GM18870 (cell line): ENCODE measurements around the gene SQOR.
"Not testable (repeated sequence)": the region's sequence is repeated elsewhere in the genome, so short reads cannot be mapped to it uniquely, and the experiment has no call there.

Source experiments
- ATAC-seq: cut with Tn5 transposase; IDR thresholded peaks from one replicate; pipeline ENCODE4 v1.9.1; 2021; ENCODE audit warnings: moderate library complexity; ENCODE audit not compliant: unreplicated experiment

SQOR gene

GRCh38 chr15:45630917-45631691 is 3.7 kb upstream of the SQOR start:
- ATAC-seq = no peak

DNA sequence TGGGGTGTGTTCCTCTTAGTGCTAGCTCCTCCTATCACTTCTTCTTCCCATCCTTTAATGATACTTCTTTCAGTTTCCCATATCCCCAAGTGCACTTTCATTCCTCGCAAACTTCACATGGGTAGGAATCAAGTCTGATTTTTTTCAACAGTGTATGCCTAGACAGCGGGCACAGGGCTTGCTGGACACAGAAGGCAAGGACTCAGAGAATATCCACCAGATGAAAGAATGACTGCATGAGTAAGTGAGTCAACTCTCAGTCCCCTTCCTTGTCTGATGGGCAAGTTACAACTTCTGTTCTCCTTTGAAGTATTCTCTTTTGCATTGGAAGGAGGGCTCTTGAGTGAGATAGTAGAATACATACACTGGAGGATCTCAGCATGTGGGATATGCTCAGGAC is 3.1 kb upstream of the SQOR start:
- no peak for ATAC-seq

DNA sequence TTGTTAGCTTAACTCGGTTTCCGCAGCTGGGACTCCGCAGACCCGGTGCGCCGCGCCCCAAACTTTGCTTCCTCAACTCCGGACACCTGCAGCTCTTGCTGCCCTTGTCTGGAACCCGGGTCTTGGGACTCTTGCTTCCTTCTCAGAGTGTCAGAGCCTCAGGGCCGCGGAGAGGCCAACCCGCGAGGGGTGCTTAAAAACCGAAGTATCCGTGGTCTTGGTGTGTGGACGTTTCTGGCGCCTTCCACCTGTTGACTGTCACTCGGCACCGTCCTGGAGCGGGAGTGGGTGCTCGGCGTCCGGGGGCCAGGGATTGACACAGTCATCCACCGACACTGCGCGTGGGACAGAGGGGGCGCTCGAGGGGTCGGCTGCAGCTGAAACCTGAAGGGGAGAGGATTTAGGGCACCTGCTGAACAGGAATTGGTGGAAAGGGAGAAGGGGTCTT is 386 bp downstream of the SQOR start:
- peak; percentile 35 for ATAC-seq

DNA sequence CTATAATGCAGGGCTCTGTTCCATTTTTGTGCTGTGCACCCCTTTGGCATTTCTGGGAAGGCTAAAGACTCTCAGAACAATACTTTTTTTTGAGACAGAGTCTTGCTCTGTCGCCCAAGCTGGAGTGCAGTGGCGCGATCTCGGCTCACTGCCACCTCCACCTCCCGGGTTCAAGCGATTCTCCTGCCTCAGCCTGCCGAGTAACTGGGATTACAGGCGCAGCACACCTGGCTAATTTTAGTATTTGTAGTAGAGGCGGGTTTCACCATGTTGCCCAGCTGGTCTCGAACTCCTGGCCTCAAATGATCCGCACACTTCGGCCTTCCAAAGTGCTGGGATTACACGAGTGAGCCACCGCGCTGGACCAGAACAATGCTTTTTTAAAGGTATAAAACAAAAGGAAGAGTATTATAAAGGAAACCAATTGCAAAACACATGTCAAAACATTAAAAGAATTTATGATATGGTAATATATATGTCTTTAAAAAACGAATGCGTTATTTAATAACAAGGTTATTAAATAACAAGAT is 999 bp downstream of the SQOR start:
- no peak for ATAC-seq

- ATAC-seq = no peak
Observed at GRCh38 chr15:45637141-45637540, 2.3 kb downstream of the SQOR start.

- peak; percentile 65 for ATAC-seq
Observed at GRCh38 chr15:45637552-45638033, 2.8 kb downstream of the SQOR start.

DNA sequence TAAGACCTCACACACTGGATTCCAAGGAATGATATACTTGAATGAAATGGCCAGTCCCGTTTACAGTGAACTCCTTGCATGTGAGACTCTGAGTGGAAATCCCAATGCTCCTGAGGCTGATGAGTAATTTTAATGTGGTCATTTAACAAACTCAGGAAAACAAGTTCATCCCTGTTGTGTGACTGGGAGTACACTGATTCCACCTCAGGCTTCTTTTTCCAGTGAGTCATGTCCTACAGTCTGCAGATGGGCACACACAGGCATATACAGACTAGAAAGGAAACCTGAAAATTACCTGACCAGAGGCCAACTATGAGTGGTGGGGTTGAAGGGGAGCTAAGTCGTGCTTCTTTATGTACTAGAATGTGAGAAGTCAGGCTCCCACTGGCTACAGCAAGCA is 5.8 kb downstream of the SQOR start:
- no peak for ATAC-seq

DNA sequence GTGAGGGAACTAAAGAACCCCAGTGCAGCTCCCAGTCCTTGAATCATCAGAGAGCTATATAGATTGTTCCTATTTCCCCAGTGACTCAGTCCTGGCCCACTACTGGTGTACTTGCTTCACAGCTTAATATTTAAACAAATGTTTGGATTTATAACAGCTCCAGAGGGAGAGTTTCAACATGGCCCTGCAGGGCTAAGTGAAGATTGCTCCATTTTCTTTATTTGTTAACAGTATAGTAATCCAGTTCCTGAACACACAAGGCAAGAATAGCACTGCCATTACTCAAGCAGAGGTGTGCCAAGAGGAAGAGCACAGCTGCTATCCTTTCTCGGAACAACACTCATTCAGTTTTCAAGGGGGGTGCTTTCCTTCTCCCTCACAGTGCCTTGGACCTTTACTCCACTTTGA is 6.5 kb downstream of the SQOR start:
- ATAC-seq = no peak

DNA sequence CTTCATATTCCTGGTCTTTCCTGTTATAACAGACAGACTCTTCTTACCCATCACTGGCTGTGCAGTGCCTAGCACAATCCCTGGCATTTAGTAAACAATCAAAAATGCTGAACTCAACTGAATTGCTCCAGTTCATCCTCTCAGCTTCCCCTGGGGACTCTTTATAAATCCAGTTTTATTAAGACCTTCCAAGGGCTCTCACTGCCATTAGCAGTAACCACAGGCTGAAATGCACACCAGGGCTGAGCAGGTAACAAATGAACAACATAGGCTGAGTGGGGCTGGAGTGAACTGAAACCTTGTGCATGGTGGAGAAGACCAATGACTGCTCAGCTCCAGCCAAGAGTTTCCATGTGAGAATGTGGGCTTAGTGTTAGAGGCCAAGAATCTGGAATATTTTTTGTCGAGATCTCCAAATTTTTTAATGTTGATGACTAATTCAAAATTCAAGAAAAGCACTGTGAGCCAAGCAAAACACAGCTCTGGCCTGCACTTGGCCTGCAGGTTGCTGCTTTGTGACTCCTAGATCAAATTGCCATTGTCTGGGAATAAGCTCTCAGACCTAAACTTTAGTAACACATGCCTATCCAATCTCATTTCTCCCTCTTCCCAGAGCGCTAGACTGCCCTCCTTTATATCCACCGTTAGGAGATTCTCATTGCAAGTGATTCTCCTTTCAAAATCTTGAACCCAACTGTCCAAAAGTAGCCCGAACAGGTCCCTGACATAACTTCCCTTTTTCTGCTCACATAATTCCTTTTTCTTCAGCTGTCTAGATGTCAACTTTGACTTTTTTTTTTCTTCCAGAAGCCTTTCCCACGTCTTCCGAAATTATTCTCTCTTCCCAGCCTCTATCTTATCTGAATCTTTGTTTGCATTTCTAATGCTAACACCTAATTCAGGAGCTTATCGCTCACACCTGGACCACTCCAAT is 7.4 kb downstream of the SQOR start:
- ATAC-seq = no peak

GRCh38 chr15:45644437-45644836 is 9.6 kb downstream of the SQOR start:
- no peak for ATAC-seq

- ATAC-seq = no peak
Observed at GRCh38 chr15:45645026-45645980, 10.5 kb downstream of the SQOR start.

DNA sequence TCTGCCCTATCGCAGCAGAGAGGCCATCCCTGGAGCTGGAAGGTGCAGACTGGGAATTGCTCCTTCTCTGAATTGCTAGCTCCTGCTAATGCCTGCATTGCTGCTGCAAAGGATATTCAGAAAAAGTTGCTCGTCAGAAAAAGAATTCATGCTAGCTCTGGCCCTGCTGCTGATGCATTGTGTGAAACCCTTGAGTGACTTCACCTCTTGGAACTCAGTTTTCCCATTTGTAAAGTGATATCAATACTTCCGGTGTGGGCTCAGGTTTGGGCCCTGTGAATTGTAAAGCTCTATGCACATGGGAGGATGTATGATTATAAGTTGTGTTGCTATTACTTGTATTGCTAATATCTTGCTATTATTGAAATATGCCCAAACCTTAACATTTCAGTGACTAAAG is 11.4 kb downstream of the SQOR start:
- no peak for ATAC-seq

GRCh38 chr15:45647828-45648227 is 13.0 kb downstream of the SQOR start:
- ATAC-seq = no peak

DNA sequence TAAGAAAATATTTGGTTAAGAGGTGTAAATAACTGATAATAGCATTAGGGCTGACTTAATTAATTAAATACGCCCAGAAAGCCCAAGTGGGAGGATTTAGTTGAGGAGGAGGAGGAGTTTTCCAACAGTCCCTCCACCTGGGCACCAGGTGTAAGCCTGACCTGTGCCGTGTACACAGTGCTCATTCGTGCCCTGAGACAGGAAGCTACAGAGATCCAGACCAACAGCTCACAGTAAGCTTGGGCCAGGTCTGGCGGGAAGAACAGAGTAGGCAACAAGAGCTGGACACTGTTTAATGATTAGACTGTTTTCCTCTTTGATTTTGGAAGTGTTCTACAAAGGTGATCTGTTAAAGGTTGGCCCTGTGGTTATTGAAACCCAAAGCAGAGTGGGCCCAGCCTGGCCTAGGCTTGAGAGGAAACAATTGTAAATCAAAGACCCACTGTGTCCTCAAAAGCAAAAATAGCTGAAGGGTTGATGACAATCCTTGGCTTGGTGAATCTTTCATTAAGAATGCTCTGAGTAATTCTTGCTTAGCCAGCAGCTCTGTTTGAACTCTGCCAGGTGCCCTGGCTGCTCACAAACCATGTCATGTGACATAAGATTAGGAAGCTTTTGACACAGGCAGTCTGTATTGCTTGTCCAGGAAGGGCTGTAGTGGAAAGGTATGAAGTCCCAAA is 13.8 kb downstream of the SQOR start:
- no peak for ATAC-seq

- ATAC-seq = not testable (repeated sequence)
Observed at GRCh38 chr15:45650007-45650406, 15.2 kb downstream of the SQOR start.

DNA sequence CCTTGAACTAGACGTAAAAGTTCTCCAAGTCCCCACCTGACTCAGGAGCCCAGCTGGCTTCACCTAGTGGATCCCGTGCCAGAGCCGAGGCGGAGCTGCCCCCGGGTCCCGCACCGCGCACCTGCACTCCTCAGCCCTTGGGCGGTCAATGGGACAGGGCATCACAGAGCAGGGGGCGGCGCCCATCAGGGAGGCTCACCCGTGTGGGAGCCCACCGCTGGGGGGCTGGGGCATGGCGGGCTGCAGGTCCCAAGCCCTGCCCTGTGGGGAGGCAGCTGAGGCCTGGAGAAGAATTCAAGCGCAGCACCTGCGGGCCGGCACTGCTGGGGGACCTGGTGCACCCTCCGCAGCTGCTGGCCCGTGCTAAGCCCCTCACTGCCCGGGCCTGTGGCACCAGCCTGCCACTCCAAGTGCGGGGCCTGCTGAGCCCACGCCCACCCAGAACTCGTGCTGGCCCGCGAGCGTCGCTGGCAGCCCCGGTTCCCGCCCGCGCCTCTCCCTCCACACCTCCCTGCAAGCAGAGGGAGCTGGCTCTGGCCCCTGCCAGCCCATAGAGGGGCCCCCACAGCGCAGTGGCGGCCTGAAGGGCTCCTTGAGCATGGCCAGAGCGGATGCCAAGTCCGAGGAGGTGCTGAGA is 16.2 kb downstream of the SQOR start:
- ATAC-seq = no peak

- no peak for ATAC-seq
Observed at GRCh38 chr15:45653702-45654424, 19.0 kb downstream of the SQOR start.

DNA sequence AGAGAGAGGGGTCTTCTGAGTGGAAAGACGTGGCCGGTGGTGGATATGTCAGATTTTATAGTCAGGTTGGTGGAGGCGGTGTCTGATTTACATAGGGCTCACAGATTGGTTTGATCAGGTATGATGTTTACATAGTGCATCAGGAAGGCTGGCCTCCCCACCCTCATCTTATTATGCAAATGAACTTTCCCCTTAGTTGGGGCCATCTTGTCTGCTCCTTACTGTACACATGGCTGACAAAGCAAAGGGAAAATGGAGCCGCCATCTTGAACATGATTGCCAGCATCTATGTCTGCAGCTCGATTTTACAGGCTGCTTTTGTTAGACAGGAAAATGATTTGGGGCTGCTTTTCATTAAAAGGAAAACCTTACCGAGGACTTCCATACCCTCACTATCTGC is 19.9 kb downstream of the SQOR start:
- no peak for ATAC-seq

- ATAC-seq = no peak
Observed at GRCh38 chr15:45657254-45657653, 22.4 kb downstream of the SQOR start.
